ENCODE results near the gene SPRING1.

DNA sequence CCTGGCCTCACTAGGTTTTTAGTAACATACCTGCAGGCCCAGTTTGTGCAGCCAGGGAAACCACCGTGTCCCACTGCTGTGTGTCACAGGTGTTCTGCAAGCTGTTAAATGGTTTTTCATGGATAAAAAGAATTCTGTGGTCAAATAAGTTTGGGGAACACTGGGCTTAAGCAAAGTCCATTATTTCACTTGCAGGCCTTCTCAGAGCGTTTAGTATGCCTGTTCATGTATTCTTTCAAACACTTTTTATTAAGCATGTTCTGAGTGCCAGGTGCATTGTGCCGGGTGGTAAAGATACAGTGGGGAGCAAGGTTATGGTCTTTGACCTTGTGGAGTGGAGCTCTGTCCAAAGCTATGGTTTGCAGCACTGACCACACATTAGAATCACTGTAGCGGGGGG is 7.7 kb upstream of the SPRING1 start:
- TF ChIP-seq, protein P1, sequence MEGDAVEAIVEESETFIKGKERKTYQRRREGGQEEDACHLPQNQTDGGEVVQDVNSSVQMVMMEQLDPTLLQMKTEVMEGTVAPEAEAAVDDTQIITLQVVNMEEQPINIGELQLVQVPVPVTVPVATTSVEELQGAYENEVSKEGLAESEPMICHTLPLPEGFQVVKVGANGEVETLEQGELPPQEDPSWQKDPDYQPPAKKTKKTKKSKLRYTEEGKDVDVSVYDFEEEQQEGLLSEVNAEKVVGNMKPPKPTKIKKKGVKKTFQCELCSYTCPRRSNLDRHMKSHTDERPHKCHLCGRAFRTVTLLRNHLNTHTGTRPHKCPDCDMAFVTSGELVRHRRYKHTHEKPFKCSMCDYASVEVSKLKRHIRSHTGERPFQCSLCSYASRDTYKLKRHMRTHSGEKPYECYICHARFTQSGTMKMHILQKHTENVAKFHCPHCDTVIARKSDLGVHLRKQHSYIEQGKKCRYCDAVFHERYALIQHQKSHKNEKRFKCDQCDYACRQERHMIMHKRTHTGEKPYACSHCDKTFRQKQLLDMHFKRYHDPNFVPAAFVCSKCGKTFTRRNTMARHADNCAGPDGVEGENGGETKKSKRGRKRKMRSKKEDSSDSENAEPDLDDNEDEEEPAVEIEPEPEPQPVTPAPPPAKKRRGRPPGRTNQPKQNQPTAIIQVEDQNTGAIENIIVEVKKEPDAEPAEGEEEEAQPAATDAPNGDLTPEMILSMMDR (IDR thresholded peaks at IDR 0.05), result no peak
- no peak for TF ChIP-seq POLR2A (IDR thresholded peaks at IDR 0.05)
